Liver (tissue), 9 donors: ENCODE results near the gene DHRS11. TPM values are rescaled to one million over a fixed set of nuclear protein-coding genes. Genes with fewer than 3 reads are reported as not detected.

Experiments
- DNase-seq: peaks from one replicate; pipeline ENCODE4 v3.0.0-alpha.2; 2017; ENCODE audit warnings: low spot score
- H3K27ac ChIP-seq, 2 donors: one replicate each; pipeline ENCODE4 v1.7.0; 2013; ENCODE audit warnings: inconsistent platforms in 2 of 2, low read length in 2 of 2, control low read depth in 1 of 2, low read depth in 1 of 2, mild to moderate bottlenecking in 1 of 2
- H3K27me3 ChIP-seq, 4 donors: one replicate each; pipeline versions ENCODE4 v1.6.1 to v1.7.0; 2013; ENCODE audit warnings: low read length in 3 of 4, inconsistent platforms in 1 of 4, mild to moderate bottlenecking in 1 of 4, moderate library complexity in 1 of 4; ENCODE audit not compliant: control insufficient read depth in 4 of 4, insufficient read depth in 4 of 4
- H3K36me3 ChIP-seq, 4 donors: one replicate each; pipeline versions ENCODE4 v1.6.1 to v1.7.0; 2013; ENCODE audit warnings: low read length in 3 of 4, mild to moderate bottlenecking in 3 of 4, low read depth in 1 of 4, moderate library complexity in 1 of 4; ENCODE audit not compliant: control insufficient read depth in 4 of 4, insufficient read depth in 3 of 4
- H3K4me1 ChIP-seq, 4 donors: one replicate each; pipeline versions ENCODE4 v1.6.1 to v1.7.0; 2013; ENCODE audit warnings: low read length in 3 of 4, mild to moderate bottlenecking in 3 of 4, moderate library complexity in 1 of 4; ENCODE audit not compliant: control insufficient read depth in 4 of 4, insufficient read depth in 4 of 4
- H3K4me3 ChIP-seq, 3 donors: one replicate each; pipeline versions ENCODE4 v1.6.1 to v1.7.0; 2013; ENCODE audit warnings: low read length in 3 of 3, control low read depth in 1 of 3, low read depth in 1 of 3, mild to moderate bottlenecking in 1 of 3
- H3K9ac ChIP-seq, 2 donors: one replicate each; pipeline ENCODE4 v1.7.0; 2013; ENCODE audit warnings: low read length in 2 of 2, mild to moderate bottlenecking in 2 of 2, moderate library complexity in 2 of 2, control low read depth in 1 of 2, low read depth in 1 of 2
- H3K9me3 ChIP-seq, 4 donors: one replicate each; pipeline versions ENCODE4 v1.6.1 to v1.7.0; 2013; ENCODE audit warnings: low read length in 3 of 4; ENCODE audit not compliant: control insufficient read depth in 4 of 4
- ATF3 ChIP-seq: IDR thresholded peaks from 2 replicates; pipeline ENCODE4 v1.6.1; 2016; ENCODE audit warnings: antibody characterized with exemption
- CTCF ChIP-seq: fragments of 150-350 bp; IDR thresholded peaks from 2 replicates; pipeline ENCODE4 v1.5.1; 2017; ENCODE audit warnings: improper control_type of control experiment, low read depth, low read length; ENCODE audit not compliant: missing input control
- EGR1 ChIP-seq, 2 donors: IDR thresholded peaks; 2 replicates each; pipeline ENCODE4 v1.6.1; 2016 to 2018; ENCODE audit warnings: antibody characterized with exemption in 2 of 2, low read depth in 2 of 2
- FOXA1 ChIP-seq: IDR thresholded peaks from 2 replicates; pipeline ENCODE4 v1.6.1; 2016; ENCODE audit warnings: antibody characterized with exemption
- FOXA2 ChIP-seq: IDR thresholded peaks from 2 replicates; pipeline ENCODE4 v1.6.1; 2016; ENCODE audit warnings: antibody characterized with exemption
- GABPA ChIP-seq, 2 donors: IDR thresholded peaks in 1 of 2; conservative IDR thresholded peaks in 1 of 2; 2 replicates each; pipeline ENCODE4 v1.6.1; 2016; ENCODE audit warnings: antibody characterized with exemption in 2 of 2, mild to moderate bottlenecking in 1 of 2, moderate library complexity in 1 of 2
- HNF4A ChIP-seq, 2 donors: conservative IDR thresholded peaks; 2 replicates each; pipeline ENCODE4 v1.6.1; 2016; ENCODE audit warnings: antibody characterized with exemption in 2 of 2, mild to moderate bottlenecking in 2 of 2
- HNF4G ChIP-seq: IDR thresholded peaks from 2 replicates; pipeline ENCODE4 v1.6.1; 2016; ENCODE audit warnings: antibody characterized with exemption
- JUND ChIP-seq, 2 donors: IDR thresholded peaks; 2 replicates each; pipeline ENCODE4 v1.6.1; 2016; ENCODE audit warnings: antibody characterized with exemption in 2 of 2
- MAX ChIP-seq: IDR thresholded peaks from 2 replicates; pipeline ENCODE4 v1.6.1; 2016; ENCODE audit warnings: antibody characterized with exemption
- NR2F2 ChIP-seq: IDR thresholded peaks from 2 replicates; pipeline ENCODE4 v1.6.1; 2016; ENCODE audit warnings: antibody characterized with exemption
- RAD21 ChIP-seq, 2 donors: IDR thresholded peaks; 2 replicates each; pipeline ENCODE4 v1.6.1; 2016; ENCODE audit warnings: antibody characterized with exemption in 2 of 2, mild to moderate bottlenecking in 2 of 2
- REST ChIP-seq: IDR thresholded peaks from 2 replicates; pipeline ENCODE4 v1.6.1; 2016; ENCODE audit warnings: antibody characterized with exemption, mild to moderate bottlenecking
- RXRA ChIP-seq, 2 donors: IDR thresholded peaks; 2 replicates each; pipeline ENCODE4 v1.6.1; 2017 to 2018; ENCODE audit warnings: antibody characterized with exemption in 2 of 2, mild to moderate bottlenecking in 1 of 2
- SP1 ChIP-seq: IDR thresholded peaks from 2 replicates; pipeline ENCODE4 v1.6.1; 2018; ENCODE audit warnings: antibody characterized with exemption, mild to moderate bottlenecking
- TAF1 ChIP-seq: conservative IDR thresholded peaks from 2 replicates; pipeline ENCODE4 v1.6.1; 2016; ENCODE audit warnings: antibody characterized with exemption, mild to moderate bottlenecking
- YY1 ChIP-seq: IDR thresholded peaks from 2 replicates; pipeline ENCODE4 v1.6.1; 2016; ENCODE audit warnings: antibody characterized with exemption, mild to moderate bottlenecking
- ZBTB33 ChIP-seq: IDR thresholded peaks from 2 replicates; pipeline ENCODE4 v1.6.1; 2016; ENCODE audit warnings: antibody characterized with exemption
- WGBS: extraction: QIAGEN DNeasy Blood & Tissue Kit; methylation state at CpG from one replicate; pipeline ENCODE4 v1.1.7; 2013; 5-methylcytosine and 5-hydroxymethylcytosine counted together
- polyA plus RNA-seq, 2 donors: library from polyadenylated mRNA; stranded (reverse) in 1 of 2; unstranded in 1 of 2; fragments of 200-250 nt in 1 of 2; fragments of >200 nt in 1 of 2; fragmentation: Nextera tagmentation in 1 of 2; extraction: Ambion mirVana in 1 of 2; gene quantifications; one replicate each; pipeline versions ENCODE4 v1.2.1 to v1.2.3, GENCODE V29; 2013 to 2015
- total RNA-seq, 2 donors: library from RNA; depleted of rRNA; stranded (reverse); fragments of >200 nt; gene quantifications; one replicate each; pipeline ENCODE4 v1.2.3, GENCODE V29; 2014
- donor health status: healthy.
- donor health status: healthy.
- donor health status: healthy.
- donor health status: healthy.
- donor health status: healthy.

Gene DHRS11
- total and polyA plus RNA-seq, 4 donors = 4.2 to 8.0 (median 6.5) TPM

GRCh38 chr17:36545465-36546417, 45.9 kb upstream of the DHRS11 start:
- no peak for DNase-seq
- Histone ChIP-seq H3K36me3 (peaks cover 0 to 3% (median 1%) of the 10 kb centered on the region in 4 donors), H3K9me3 (no peaks in the 10 kb centered on the region), H3K27me3 (no peaks in the 10 kb centered on the region), H3K9ac (peak overlapping the region; percentile 93 to 98), H3K4me3 (peak overlapping the region; percentile 93 to 97 (median 93)), H3K4me1 (peaks cover 4 to 42% (median 31%) of the 10 kb centered on the region in 4 donors), H3K27ac (peak overlapping the region; percentile 99 to 100)
- TF ChIP-seq CTCF = no peak
- no peak for TF ChIP-seq ATF3
- TF ChIP-seq RXRA (IDR thresholded peaks at IDR 0.05) = no peak
- TF ChIP-seq HNF4G = no peak
- peak; percentile 27 for TF ChIP-seq TAF1
- TF ChIP-seq SP1 = peak; percentile 52
- TF ChIP-seq ZBTB33 = peak; percentile 92
- TF ChIP-seq YY1 = peak; percentile 22
- no peak for TF ChIP-seq MAX
- TF ChIP-seq GABPA (IDR thresholded peaks at IDR 0.05 in 1 of 2, conservative IDR thresholded peaks at IDR 0.05 in 1 of 2) = peak in 1 of 2 donors; percentile 34
- peak; percentile 11 for TF ChIP-seq REST
- TF ChIP-seq JUND (IDR thresholded peaks at IDR 0.05) = no peak
- peak in 1 of 2 donors; percentile 20 for TF ChIP-seq EGR1 (IDR thresholded peaks at IDR 0.05; ENCODE audit: low read depth in 2 of 2)
- no peak for TF ChIP-seq FOXA2
- no peak for TF ChIP-seq NR2F2
- peak in 1 of 2 donors; percentile 7 for TF ChIP-seq HNF4A (conservative IDR thresholded peaks at IDR 0.05)
- TF ChIP-seq RAD21 (IDR thresholded peaks at IDR 0.05) = no peak
- no peak for TF ChIP-seq FOXA1
- WGBS = under 1% methylated on average over 60 of the region's 60 CpGs
